A673 (cell line): ENCODE results near the gene RCVRN. TPM values are rescaled to one million over a fixed set of nuclear protein-coding genes. Genes with fewer than 3 reads are reported as not detected.

ENCODE experiments used
- BruUV-seq: library from RNA; stranded (reverse); fragments of 400-500 nt; replicated peaks from 2 replicates; lab custom pipeline; 2021; lab: Mats Ljungman, UMichigan
- CTCF ChIA-PET: fragments of 300-600 bp; sonication (Branson Sonifier 250); formaldehyde crosslinking; loops from one replicate; lab custom pipeline; 2022; ENCODE audit warnings: antibody characterized with exemption; lab: Charles Lee
- POLR2A ChIA-PET: fragments of 300-600 bp; sonication (Branson Sonifier 250); formaldehyde crosslinking; loops from one replicate; lab custom pipeline; 2022; ENCODE audit warnings: antibody characterized with exemption; ENCODE audit not compliant: low non-redundant PET; lab: Charles Lee
- DNase-seq: peaks from one replicate; pipeline ENCODE4 v3.0.0-alpha.2; 2015; ENCODE audit warnings: low spot score
- H3K27ac ChIP-seq: fragments of 200-600 bp; sonication (generic); 2 replicates; pipeline ENCODE4 v1.5.1; 2016; ENCODE audit warnings: mixed run types, low read depth, mild to moderate bottlenecking, mixed read lengths, antibody characterized with exemption, low read length; ENCODE audit not compliant: poor library complexity, severe bottlenecking
- H3K27me3 ChIP-seq: fragments of 200-600 bp; sonication (generic); replicated peaks from 2 replicates; pipeline ENCODE4 v1.6.1; 2017; ENCODE audit warnings: mixed run types, low read depth, mild to moderate bottlenecking, mixed read lengths, antibody characterized with exemption, low read length; ENCODE audit not compliant: insufficient read depth, poor library complexity
- H3K36me3 ChIP-seq: fragments of 200-600 bp; sonication (generic); 2 replicates; pipeline ENCODE4 v1.6.1; 2016; ENCODE audit warnings: mixed run types, mild to moderate bottlenecking, mixed read lengths, antibody characterized with exemption, low read length; ENCODE audit not compliant: insufficient read depth, poor library complexity, severe bottlenecking
- H3K4me1 ChIP-seq: fragments of 200-600 bp; sonication (generic); 2 replicates; pipeline ENCODE4 v1.6.1; 2017; ENCODE audit warnings: mixed run types, mild to moderate bottlenecking, mixed read lengths, antibody characterized with exemption, low read length; ENCODE audit not compliant: insufficient read depth, poor library complexity, severe bottlenecking
- H3K4me3 ChIP-seq: fragments of 200-600 bp; sonication (generic); 2 replicates; pipeline ENCODE4 v1.5.1; 2016; ENCODE audit warnings: low read depth, mixed run types, mild to moderate bottlenecking, mixed read lengths, low read length; ENCODE audit not compliant: poor library complexity, severe bottlenecking
- H3K9me3 ChIP-seq: fragments of 200-600 bp; sonication (generic); 2 replicates; pipeline ENCODE4 v1.6.1; 2016; ENCODE audit warnings: mixed run types, low read depth, mild to moderate bottlenecking, mixed read lengths, antibody characterized with exemption, low read length; ENCODE audit not compliant: poor library complexity, severe bottlenecking
- EZH2 ChIP-seq: fragments of 200-600 bp; sonication (generic); IDR thresholded peaks from 2 replicates; pipeline ENCODE4 v1.6.1; 2017; ENCODE audit warnings: borderline replicate concordance, low read depth, mild to moderate bottlenecking, mixed read lengths, antibody characterized with exemption, low read length; ENCODE audit not compliant: poor library complexity, severe bottlenecking
- intact Hi-C: fragments of 100-400 bp; cut with micrococcal nuclease; formaldehyde crosslinking; loops from one replicate; pipeline ENCODE4 v1.10.0; 2022; ENCODE audit not compliant: unreplicated experiment
- total RNA-seq: library from RNA; stranded (reverse); gene quantifications from 2 replicates; pipeline ENCODE4 v1.2.3, GENCODE V29; 2021
- TF ChIP-seq, protein P1 (sequence below): fragments of 300-800, 200-600 bp; sonication (generic); conservative IDR thresholded peaks from 2 replicates; pipeline ENCODE4 v1.5.1; 2017; ENCODE audit warnings: low read depth, mild to moderate bottlenecking, antibody characterized with exemption, low read length, moderate library complexity, mixed read lengths

Gene RCVRN
- total RNA-seq, 1 experiment from 2014 or later: not detected

DNA sequence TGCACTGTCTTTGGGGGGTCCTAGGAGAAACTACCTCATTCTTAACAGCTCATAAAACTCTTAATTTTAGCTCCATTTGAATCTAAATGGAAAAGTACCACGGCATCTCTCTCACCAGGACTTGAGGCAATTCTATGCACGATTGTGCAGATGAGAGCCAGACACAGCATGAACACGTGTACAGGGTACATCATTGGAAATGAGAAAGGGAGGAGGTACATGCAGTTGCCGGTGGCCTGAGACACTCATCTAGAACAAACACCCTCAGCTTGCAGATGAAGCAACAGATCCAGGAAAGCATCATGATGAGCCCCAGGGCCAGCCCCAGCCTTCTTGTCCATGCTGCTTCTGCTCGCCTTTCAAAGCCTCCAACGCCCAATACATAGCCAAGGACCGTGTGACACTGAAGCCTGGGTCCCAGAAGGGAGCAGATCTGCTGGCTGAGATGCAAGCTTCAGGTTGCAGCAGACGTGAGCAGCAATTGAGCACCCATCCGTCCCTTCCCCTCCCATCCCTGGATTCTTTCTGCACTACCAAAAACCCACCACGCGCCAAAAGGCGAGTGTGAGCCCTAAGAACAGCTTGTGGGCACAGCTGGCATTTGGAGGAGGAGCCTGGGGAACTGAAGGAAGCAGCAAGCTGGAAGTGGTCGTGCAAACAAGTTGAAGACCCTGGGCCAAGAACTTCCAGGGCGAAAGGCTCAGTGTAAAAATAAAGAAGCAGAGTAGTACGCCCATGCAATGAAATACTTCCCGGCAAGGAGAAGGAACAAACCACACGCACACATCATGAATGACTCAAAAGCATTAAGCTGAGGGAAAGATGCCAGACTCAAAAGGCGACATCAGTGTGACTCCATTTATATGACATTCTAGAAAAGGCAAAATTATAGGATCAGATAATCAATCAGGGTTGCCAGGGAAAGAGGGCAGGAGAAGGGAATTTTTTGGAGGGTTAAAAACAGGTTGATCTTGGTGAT lies 7.3 kb upstream of the RCVRN start:
- Histone ChIP-seq H3K27ac (no peak overlapping the region), H3K4me1 (no peaks in the 10 kb centered on the region), H3K9me3 (no peaks in the 10 kb centered on the region), H3K36me3 (no peaks in the 10 kb centered on the region), H3K27me3 (peaks cover 6% of the 10 kb centered on the region), H3K4me3 (no peak overlapping the region)
- CTCF ChIA-PET: no interaction called here
- DNase-seq: no peak
- BruUV-seq: no TSS peak
- intact Hi-C loops: no loop called here
- no peak for TF ChIP-seq EZH2
- TF ChIP-seq, protein P1, sequence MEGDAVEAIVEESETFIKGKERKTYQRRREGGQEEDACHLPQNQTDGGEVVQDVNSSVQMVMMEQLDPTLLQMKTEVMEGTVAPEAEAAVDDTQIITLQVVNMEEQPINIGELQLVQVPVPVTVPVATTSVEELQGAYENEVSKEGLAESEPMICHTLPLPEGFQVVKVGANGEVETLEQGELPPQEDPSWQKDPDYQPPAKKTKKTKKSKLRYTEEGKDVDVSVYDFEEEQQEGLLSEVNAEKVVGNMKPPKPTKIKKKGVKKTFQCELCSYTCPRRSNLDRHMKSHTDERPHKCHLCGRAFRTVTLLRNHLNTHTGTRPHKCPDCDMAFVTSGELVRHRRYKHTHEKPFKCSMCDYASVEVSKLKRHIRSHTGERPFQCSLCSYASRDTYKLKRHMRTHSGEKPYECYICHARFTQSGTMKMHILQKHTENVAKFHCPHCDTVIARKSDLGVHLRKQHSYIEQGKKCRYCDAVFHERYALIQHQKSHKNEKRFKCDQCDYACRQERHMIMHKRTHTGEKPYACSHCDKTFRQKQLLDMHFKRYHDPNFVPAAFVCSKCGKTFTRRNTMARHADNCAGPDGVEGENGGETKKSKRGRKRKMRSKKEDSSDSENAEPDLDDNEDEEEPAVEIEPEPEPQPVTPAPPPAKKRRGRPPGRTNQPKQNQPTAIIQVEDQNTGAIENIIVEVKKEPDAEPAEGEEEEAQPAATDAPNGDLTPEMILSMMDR: no peak
- POLR2A ChIA-PET: no interaction called here

DNA sequence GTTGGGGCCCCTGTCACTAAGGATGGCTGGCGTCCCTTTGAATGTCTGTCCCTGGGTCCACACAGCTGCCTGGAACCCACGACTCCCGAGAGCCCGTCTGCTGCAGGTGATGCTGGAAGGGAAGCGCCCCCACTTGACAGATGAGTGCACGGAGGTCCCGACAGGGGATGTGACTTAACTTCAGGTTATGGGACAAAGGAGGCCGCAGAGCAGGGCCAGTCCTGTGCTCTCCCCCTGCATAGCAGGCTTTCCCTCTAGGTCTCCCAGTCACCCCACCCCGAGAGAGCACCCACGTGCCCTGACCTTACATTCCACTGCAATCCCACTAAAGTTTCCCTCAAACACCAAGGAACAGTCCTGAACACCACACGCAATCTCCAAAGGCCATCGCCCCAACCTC lies 6.0 kb upstream of the RCVRN start:
- intact Hi-C loops: no loop called here
- ChIA-PET CTCF (no interaction called here), POLR2A (no interaction called here)
- Histone ChIP-seq H3K27ac (no peak overlapping the region), H3K27me3 (peaks cover 16% of the 10 kb centered on the region), H3K9me3 (no peaks in the 10 kb centered on the region), H3K4me1 (no peaks in the 10 kb centered on the region), H3K36me3 (no peaks in the 10 kb centered on the region), H3K4me3 (no peak overlapping the region)
- BruUV-seq: no TSS peak
- TF ChIP-seq EZH2: no peak
- TF ChIP-seq, protein P1: no peak
- DNase-seq: no peak

DNA sequence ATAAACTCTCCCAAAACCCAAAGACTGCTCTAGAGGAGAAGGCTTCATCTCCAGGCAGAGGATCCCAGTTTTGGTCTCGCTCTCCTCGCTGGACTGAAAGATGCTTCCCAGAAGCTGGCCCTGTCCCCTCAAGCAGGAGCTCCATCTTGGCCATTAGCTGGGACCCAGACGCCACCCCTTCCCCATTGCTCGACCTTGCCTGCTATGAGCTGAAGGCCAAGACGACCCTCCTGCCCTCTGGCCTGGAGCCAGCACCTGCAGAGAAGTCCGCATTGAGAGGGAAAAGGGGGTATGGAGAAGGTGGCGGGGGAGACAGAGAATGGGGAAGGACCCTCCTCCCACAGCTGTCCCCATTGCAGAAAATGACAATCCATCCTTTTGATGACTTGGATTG lies 3.6 kb upstream of the RCVRN start:
- Histone ChIP-seq H3K9me3 (no peaks in the 10 kb centered on the region), H3K27ac (no peak overlapping the region), H3K4me1 (no peaks in the 10 kb centered on the region), H3K27me3 (peaks cover 16% of the 10 kb centered on the region), H3K4me3 (no peak overlapping the region), H3K36me3 (no peaks in the 10 kb centered on the region)
- intact Hi-C loops: no loop called here
- no peak for DNase-seq
- BruUV-seq: no TSS peak
- TF ChIP-seq EZH2: no peak
- TF ChIP-seq, protein P1: no peak
- ChIA-PET CTCF (no interaction called here), POLR2A (no interaction called here)
